GM12878 (cell line): Measurements from ENCODE around the gene HMGB4. TPM values are rescaled to one million over a fixed set of nuclear protein-coding genes. Genes with fewer than 3 reads are reported as not detected.

Experiments used
- ATAC-seq: fragments of 200-7000 bp; cut with Tn5 transposase; 3 replicates; pipeline ENCODE4 v1.9.1; 2020; ENCODE audit warnings: mild to moderate bottlenecking, moderate library complexity
- BruUV-seq: library from RNA; stranded (reverse); fragments of 400-500 nt; replicated peaks from 2 replicates; lab custom pipeline; 2021; lab: Mats Ljungman, UMichigan
- CTCF ChIA-PET: fragments of 300-600 bp; sonication (Branson Sonifier 250); formaldehyde crosslinking; extraction: SDS; loops from one replicate; lab custom pipeline; 2021; ENCODE audit warnings: inconsistent platforms; lab: Yijun Ruan, JAX
- POLR2A ChIA-PET: fragments of 350-600 bp; formaldehyde crosslinking; extraction: SDS; loops from one replicate; lab custom pipeline; 2021; ENCODE audit warnings: inconsistent platforms; lab: Charles Lee
- RAD21 ChIA-PET: fragments of 300-600 bp; sonication (Branson Sonifier 250); formaldehyde crosslinking; loops from one replicate; lab custom pipeline; 2023; ENCODE audit warnings: antibody characterized with exemption; ENCODE audit not compliant: unreplicated experiment; lab: Charles Lee
- SMC1A ChIA-PET: fragments of 300-600 bp; sonication (Branson Sonifier 250); formaldehyde crosslinking; loops from one replicate; lab custom pipeline; 2023; ENCODE audit not compliant: unreplicated experiment, uncharacterized antibody; lab: Charles Lee
- DNase-seq: peaks from one replicate; pipeline ENCODE4 v3.0.0-alpha.2; 2011; ENCODE audit warnings: low read depth, low spot score
- FAIRE-seq: peaks from 3 replicates; lab custom pipeline; 2011; peaks lifted over from hg19 to GRCh38; lab: Jason Lieb, UNC
- H2AFZ ChIP-seq: 2 replicates; pipeline ENCODE4 v1.6.0; 2011; ENCODE audit warnings: low read depth, low read length, control low read depth; ENCODE audit not compliant: control insufficient read depth
- H3K27ac ChIP-seq: 2 replicates; pipeline ENCODE4 v1.5.1; 2011; ENCODE audit warnings: control low read depth; ENCODE audit not compliant: control insufficient read depth, insufficient read depth
- H3K27me3 ChIP-seq, 2 experiments: replicated peaks in 1 of 2; 2 replicates each; pipeline versions ENCODE4 v1.6.0 to v1.6.1; 2011; ENCODE audit warnings: low read length in 1 of 2; ENCODE audit not compliant: control insufficient read depth in 2 of 2, insufficient read depth in 2 of 2
- H3K36me3 ChIP-seq, 2 experiments: 2 replicates each; pipeline ENCODE4 v1.5.1; 2011; ENCODE audit warnings: low read length in 1 of 2; ENCODE audit not compliant: control insufficient read depth in 2 of 2, insufficient read depth in 2 of 2
- H3K4me1 ChIP-seq: 2 replicates; pipeline ENCODE4 v1.6.1; 2011; ENCODE audit warnings: mild to moderate bottlenecking, low read length, moderate library complexity, mixed read lengths; ENCODE audit not compliant: control insufficient read depth, insufficient read depth
- H3K4me2 ChIP-seq: 2 replicates; pipeline ENCODE4 v1.6.0; 2011; ENCODE audit warnings: control low read depth; ENCODE audit not compliant: control insufficient read depth, insufficient read depth
- H3K4me3 ChIP-seq: fragments of 200-600 bp; sonication (generic); 2 replicates; pipeline ENCODE4 v1.5.1; 2016
- H3K79me2 ChIP-seq: 2 replicates; pipeline ENCODE4 v1.6.0; 2011; ENCODE audit warnings: low read length; ENCODE audit not compliant: control insufficient read depth, insufficient read depth
- H3K9ac ChIP-seq: 2 replicates; pipeline ENCODE4 v1.8.0; 2011; ENCODE audit warnings: low read length, control low read depth, mixed read lengths; ENCODE audit not compliant: control insufficient read depth, insufficient read depth
- H3K9me3 ChIP-seq: replicated peaks from 3 replicates; pipeline ENCODE4 v1.5.1; 2011; ENCODE audit warnings: mild to moderate bottlenecking, low read length; ENCODE audit not compliant: control insufficient read depth, insufficient read depth
- H4K20me1 ChIP-seq: 2 replicates; pipeline ENCODE4 v1.6.0; 2011; ENCODE audit not compliant: control insufficient read depth, insufficient read depth
- CHD4 ChIP-seq: fragments of 200-600 bp; sonication (generic); IDR thresholded peaks from 2 replicates; pipeline ENCODE4 v1.6.1; 2016; ENCODE audit warnings: mild to moderate bottlenecking
- E4F1 ChIP-seq: fragments of 450-650 bp; IDR thresholded peaks from 2 replicates; pipeline ENCODE4 v1.6.1; 2018; ENCODE audit warnings: borderline replicate concordance, mild to moderate bottlenecking; ENCODE audit not compliant: partially characterized antibody
- HDAC6 ChIP-seq: fragments of 200-600 bp; sonication (generic); IDR thresholded peaks from one replicate; pipeline ENCODE4 v1.8.0; 2017; ENCODE audit warnings: antibody characterized with exemption; ENCODE audit not compliant: unreplicated experiment
- MEF2A ChIP-seq: IDR thresholded peaks from 2 replicates; pipeline ENCODE4 v1.6.1; 2011; ENCODE audit warnings: low read depth, mild to moderate bottlenecking, low read length, moderate library complexity; ENCODE audit not compliant: insufficient read depth
- NBN ChIP-seq: fragments of 450-650 bp; IDR thresholded peaks from 2 replicates; pipeline ENCODE4 v1.6.1; 2016
- RELA ChIP-seq: fragments of 450-650 bp; IDR thresholded peaks from 2 replicates; pipeline ENCODE4 v1.8.0; 2014; ENCODE audit warnings: borderline replicate concordance; ENCODE audit not compliant: partially characterized antibody
- SKIL ChIP-seq: fragments of 450-650 bp; IDR thresholded peaks from 2 replicates; pipeline ENCODE4 v1.6.1; 2017; ENCODE audit warnings: mild to moderate bottlenecking, low read depth, inconsistent platforms; ENCODE audit not compliant: poor library complexity, severe bottlenecking
- USF1 ChIP-seq: IDR thresholded peaks from 2 replicates; pipeline ENCODE4 v1.6.1; 2011; ENCODE audit warnings: borderline replicate concordance, low read depth, mild to moderate bottlenecking, moderate library complexity, mixed read lengths, low read length; ENCODE audit not compliant: insufficient read depth; ENCODE audit errors: extremely low read length
- USF2 ChIP-seq: IDR thresholded peaks from 2 replicates; pipeline ENCODE4 v1.6.1; 2011; ENCODE audit warnings: low read depth, low read length, improper control_type of control experiment, borderline replicate concordance
- YY1 ChIP-seq: IDR thresholded peaks from 2 replicates; pipeline ENCODE4 v1.6.1; 2011; ENCODE audit warnings: low read depth, mild to moderate bottlenecking, low read length
- ZBED1 ChIP-seq: IDR thresholded peaks from 2 replicates; pipeline ENCODE4 v1.6.1; 2016; ENCODE audit warnings: borderline replicate concordance
- ZBTB40 ChIP-seq: fragments of 450-650 bp; IDR thresholded peaks from 2 replicates; pipeline ENCODE4 v1.6.1; 2016; ENCODE audit warnings: mild to moderate bottlenecking, moderate library complexity, borderline replicate concordance
- WGBS: methylation state at CpG from one replicate; pipeline ENCODE4 v1.1.6; 2016; ENCODE audit warnings: low lambda C conversion rate; ENCODE audit not compliant: insufficient replicate concordance, insufficient coverage; ENCODE audit errors: missing lambda C conversion rate; 5-methylcytosine and 5-hydroxymethylcytosine counted together
- in situ Hi-C: fragments of 300-500 bp; cut with MboI; formaldehyde crosslinking; loops from 9 replicates; pipeline ENCODE4 v1.14.3; 2018; ENCODE audit warnings: mixed read lengths
- intact Hi-C: fragments of 100-400 bp; cut with micrococcal nuclease; formaldehyde crosslinking; loops from one replicate; pipeline ENCODE4 v1.14.2; 2022; ENCODE audit not compliant: unreplicated experiment
- polyA plus RNA-seq, 11 experiments: library from polyadenylated mRNA; depleted of rRNA in 4 of 11; unstranded in 6 of 11; stranded (reverse) in 5 of 11; fragments of >200 nt; fragmentation: Nextera tagmentation in 4 of 11; fragmentation: Illumina TruSeq in 1 of 11; extraction: Ambion mirVana in 4 of 11; extraction: Trizol in 1 of 11; gene quantifications; 1 replicate in 1 of 11; 2 replicates in 10 of 11; pipeline versions ENCODE4 v1.2.1 to v1.2.3, GENCODE V29; 2011 to 2016; ENCODE audit warnings: inconsistent platforms in 2 of 11, missing spikeins in 2 of 11, low read depth in 1 of 11
- total RNA-seq, 4 experiments: library from RNA; depleted of rRNA in 3 of 4; stranded (reverse); fragments of >200 nt in 3 of 4; fragmentation: Illumina TruSeq in 1 of 4; extraction: Trizol in 1 of 4; gene quantifications; 2 replicates each; pipeline versions ENCODE4 v1.2.1 to v1.2.3, GENCODE V29; 2013 to 2021

The HMGB4 gene
- total and polyA plus RNA-seq, 10 of the 15 experiments (the other 5 are each of a cell fraction or from before 2014, with no cell fraction given): not detected

GRCh38 chr1:33836911-33837310 lies 27.0 kb upstream of the HMGB4 start (continued):
- TF ChIP-seq E4F1: no peak

- Histone ChIP-seq H4K20me1 (no peaks in the 10 kb centered on the region), H3K27ac (no peak overlapping the region), H2AFZ (no peak overlapping the region), H3K27me3 (no peaks in the 10 kb centered on the region), H3K9me3 (no peaks in the 10 kb centered on the region), H3K4me3 (no peak overlapping the region), H3K9ac (no peak overlapping the region), H3K4me2 (no peak overlapping the region), H3K4me1 (no peaks in the 10 kb centered on the region), H3K79me2 (no peaks in the 10 kb centered on the region), H3K36me3 (no peaks in the 10 kb centered on the region)
- no TSS peak for BruUV-seq
- no peak for DNase-seq
- SMC1A ChIA-PET: no interaction called here
- WGBS: 67% methylated on average over 3 of the region's 3 CpGs
- ATAC-seq: no peak
- RAD21 ChIA-PET: no interaction called here
- in situ Hi-C loops: no loop called here
- POLR2A ChIA-PET: no interaction called here
- CTCF ChIA-PET: no interaction called here
- intact Hi-C loops: no loop called here
- no peak for FAIRE-seq
- TF ChIP-seq ZBED1: no peak
- no peak for TF ChIP-seq NBN
- no peak for TF ChIP-seq MEF2A
- no peak for TF ChIP-seq USF2
- no peak for TF ChIP-seq SKIL
- TF ChIP-seq YY1: no peak
- TF ChIP-seq HDAC6: no peak
- TF ChIP-seq USF1: no peak
- TF ChIP-seq RELA: no peak
- no peak for TF ChIP-seq ZBTB40
- no peak for TF ChIP-seq CHD4
Measured at GRCh38 chr1:33837635-33838034, 26.2 kb upstream of the HMGB4 start.
